Measurements from ENCODE around the gene LSP1.

Gene LSP1

DNA sequence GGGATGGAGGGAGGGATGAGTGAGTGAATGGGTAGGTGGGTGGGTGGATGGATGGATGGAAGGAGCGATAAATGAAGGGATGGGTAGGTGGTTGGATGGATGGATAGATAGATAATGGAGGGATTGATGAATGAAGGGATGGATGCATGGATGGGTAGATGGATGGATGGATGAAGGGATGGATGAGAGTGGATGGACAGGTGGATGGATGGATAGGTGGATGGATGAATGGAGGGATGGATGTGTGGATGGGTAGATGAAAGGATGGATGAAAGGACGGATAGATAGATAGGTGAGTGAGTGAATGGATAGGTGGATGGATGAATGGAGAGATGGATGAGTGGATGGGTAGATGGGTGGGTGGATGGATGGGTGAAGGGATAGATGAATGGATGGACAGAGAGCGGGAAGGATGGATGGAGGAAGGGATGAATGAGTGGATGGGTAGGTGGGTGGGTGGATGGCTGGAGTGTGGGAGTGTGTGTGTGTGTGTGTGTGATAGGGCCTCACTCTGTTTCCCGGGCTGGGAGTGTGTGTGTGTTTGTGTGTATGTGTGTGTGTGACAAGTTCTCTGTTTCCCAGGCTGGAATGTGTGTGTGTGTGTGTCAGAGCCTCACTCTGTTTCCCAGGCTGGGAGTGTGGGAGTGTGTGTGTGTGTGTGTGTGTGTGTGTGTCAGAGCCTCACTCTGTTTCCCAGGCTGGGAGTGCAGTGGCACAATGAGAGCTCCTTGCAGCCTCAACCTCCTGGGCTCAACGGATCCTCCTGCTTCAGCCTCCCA, 40.9 kb downstream of the LSP1 start:
- DNase-seq, result no peak

DNA sequence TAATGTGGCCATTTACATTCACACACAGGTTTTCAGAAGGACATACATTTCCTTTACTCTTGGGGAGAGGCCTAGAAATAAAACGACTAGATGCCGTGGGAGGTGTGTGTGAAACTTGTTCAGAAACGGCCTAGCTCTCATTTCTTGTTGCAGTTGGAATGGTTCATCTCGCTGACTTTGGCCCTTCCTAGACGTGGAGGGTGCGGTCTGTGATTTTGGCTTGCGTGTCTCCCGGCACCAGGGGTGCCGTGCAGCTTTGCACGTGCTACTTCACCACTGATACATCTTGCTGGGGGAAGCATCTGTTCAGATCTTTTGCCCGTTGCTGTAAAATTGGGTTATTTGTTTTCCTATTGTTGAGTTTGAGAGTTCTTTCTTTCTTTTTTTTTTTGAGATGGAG, 41.9 kb downstream of the LSP1 start:
- no peak for DNase-seq

GRCh38 chr11:1896468-1896867, 43.6 kb downstream of the LSP1 start:
- no peak for DNase-seq

DNA sequence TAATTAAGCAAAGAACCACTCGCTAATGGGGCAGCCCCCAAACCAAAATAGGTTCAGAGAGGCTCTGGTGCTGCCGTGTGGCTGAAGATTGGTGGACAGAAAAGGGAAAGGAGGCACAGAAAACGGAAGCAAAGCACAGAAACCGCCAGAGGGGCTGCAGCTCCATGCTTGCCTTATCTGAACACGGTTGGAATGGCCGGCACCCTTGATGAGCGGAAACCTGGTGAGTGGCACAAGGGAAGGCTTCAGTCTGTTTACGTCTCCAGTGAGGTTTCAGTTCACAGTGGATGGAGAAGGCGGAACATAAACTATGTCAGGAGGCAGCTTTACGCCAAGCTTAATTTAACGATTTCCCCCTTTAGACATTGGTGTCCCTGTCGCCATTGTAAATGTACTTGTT, 44.0 kb downstream of the LSP1 start:
- no peak for DNase-seq

DNA sequence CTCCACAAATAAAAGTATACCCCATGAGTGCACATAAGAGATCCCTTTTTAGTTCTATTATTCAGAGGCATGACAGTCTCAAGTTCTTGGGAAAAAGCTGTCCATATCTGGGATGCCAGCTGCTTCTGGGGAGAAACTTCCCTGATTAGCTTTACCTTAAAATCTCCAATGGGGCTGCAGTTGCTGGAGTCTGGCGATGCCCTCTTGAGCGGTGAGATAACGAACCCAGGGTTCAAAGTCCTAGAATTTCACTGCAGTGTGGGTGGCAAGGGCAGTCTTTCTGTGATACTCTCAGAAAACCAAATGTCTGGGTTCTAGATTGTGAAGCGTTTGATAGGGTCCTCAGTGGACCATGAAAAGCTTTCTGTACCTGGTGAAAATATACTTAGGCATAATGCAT, 46.2 kb downstream of the LSP1 start:
- DNase-seq, result no peak

DNA sequence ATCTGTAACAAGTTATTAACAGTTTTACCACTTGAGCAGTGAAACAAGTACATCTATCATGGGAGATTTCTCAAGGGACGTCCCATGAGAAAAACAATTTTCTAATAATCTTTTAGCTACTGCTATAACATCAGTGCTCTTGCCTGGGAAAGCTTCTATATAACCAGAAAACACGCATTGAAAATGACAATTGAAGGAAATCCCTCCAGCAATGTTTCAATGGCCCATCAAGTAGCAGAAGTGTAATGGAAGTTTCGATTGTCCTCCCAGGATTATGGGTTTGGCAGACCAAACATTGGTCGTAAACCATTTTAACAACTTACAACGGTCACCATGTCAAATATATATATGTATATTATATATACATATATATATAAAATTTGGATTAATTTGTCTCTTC, 46.8 kb downstream of the LSP1 start:
- no peak for DNase-seq

DNA sequence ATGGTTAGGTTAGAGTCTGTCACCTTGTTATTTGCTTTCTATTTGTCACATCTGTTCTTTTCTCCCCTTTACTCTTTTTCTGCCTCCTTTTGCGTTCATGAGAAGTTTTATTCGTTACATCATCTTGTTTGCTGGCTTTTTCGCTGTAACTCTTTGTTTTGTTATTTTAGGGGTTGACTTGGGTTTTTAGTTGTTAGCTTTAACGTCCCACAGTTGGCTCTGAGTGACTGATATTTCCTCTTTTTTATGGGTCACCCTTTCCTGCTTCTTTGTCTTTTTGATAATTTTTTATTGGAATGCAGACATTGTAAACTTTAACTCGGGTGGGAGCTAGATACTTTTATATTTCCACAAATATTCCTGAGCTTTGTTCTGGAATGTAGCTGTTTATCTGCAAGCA, 53.3 kb downstream of the LSP1 start:
- DNase-seq, result no peak

DNA sequence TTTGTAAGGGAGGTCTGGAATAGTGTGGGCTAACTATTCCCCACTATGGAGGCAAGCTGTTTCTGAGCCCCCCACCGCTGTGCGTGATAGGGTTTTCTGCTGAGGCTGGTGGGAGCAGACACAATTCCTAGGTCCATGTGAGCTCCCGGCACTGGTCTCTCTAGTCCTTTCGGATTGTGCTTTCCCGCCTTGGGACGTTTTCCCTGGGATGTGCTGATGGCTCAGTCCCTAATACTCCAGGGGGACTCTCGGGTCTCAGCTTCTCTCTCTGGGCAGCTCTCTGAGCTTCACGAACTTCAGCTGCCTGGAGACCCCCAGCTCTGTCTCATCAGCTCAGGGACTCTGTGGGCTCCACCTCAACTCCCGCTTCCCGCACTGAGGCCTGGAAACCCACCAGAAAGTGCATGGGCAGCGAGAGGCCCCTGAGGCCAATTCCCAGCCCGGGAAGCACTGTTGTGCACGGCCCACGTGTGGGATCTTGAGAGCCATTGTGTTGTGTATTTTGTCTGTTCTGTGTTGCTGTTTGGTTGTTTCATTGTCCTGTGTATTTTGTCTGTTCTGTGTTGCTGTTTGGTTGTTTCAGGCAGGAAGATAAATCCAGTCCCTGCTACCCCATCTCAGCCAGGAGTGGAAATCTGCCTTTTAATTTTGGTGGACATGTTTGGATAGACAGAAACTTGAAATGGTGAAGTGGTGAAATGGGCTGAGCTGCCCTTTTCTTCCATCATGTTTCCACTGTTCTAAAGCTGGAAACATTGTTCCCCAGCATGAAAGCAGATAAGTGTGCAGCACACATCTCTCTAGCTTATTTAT, 53.9 kb downstream of the LSP1 start:
- no peak for DNase-seq

DNA sequence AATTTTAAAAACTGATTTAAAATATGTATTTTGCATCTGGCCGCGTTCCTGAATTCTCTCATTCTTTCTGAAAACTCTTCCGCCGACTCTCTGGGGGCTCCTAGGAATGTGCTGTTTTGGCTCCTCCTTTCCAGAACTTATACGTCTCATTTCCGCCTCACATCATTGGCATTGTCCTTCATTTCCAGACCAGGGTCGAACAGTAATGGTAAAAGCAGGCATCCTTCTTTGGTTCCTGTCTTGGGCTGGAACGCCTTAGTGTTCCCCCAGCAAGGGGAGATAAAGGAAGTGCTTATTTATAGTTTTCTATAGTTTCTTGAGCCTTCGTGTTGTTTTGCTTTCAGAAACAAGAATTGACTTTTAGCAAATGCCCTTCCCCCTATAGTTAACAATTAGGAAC, 55.7 kb downstream of the LSP1 start:
- no peak for DNase-seq

- no peak for DNase-seq
Measured at GRCh38 chr11:1909524-1909923, 56.6 kb downstream of the LSP1 start.

DNA sequence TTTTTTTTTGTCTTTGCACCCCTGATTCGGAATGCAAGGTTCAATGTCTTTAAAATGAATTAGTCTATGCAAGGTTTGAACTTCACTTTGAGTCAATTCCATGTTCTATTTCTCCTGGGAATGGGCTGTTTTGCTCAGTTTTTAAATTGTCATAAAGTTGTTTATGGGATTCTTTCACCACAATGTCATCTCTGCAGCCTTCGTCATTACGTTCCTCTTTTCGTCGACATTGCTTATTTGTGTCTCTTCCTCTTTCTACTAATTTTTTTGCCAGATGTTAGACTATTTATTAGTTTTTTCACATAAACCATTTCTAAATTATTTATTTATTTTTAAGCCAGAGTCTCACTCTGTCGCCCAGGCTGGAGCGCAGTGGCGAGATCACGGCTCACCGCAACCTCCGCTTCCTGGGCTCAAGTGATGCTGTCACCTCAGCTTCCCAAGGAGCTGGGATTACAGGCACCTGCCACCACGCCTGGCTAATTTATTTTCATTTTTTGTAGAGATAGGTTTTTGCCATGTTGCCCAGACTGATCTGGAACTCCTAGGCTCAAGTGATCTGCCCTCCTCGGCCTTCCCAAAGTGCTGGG, 59.5 kb downstream of the LSP1 start:
- no peak for DNase-seq

GRCh38 chr11:1913271-1914060, 60.6 kb downstream of the LSP1 start:
- DNase-seq, result no peak

GRCh38 chr11:1915795-1916131, 62.9 kb downstream of the LSP1 start:
- DNase-seq, result no peak

GRCh38 chr11:1916132-1916985, 63.5 kb downstream of the LSP1 start:
- no peak for DNase-seq

DNA sequence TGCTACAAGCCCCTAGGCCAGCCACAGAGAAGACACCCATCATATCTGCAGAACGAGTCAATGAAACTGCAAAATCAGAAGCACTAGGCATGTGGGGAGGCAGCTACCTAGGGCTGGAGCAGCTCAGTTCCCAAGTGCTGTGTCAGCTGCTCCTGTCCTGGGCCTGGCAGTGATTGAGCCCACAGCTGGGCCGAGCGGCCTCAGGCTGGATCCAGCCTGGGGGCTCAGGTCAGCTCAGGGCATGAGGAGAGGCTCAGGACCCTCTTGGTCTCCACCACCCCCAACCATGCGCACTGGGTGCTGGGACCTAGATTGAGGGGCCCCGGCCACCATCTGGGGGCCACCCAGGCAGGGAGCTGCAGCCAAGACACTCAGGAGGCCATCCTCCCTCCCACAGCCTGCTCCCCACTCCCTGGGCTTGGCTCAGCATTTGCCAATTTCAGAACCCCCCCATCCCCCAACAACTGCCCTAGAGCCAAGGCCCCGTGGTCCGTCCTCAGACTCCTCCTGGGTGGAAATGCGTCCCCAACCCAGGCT, 64.2 kb downstream of the LSP1 start:
- DNase-seq, result no peak

- DNase-seq, result no peak
Measured at GRCh38 chr11:1917523-1918435, 64.9 kb downstream of the LSP1 start.

GRCh38 chr11:1918436-1919315, 65.8 kb downstream of the LSP1 start:
- no peak for DNase-seq

- DNase-seq, result no peak
Measured at GRCh38 chr11:1919391-1920127, 66.7 kb downstream of the LSP1 start, which contains the start of gene TNNT3. TNNT3 (plus strand) TSS chr11:1919703; CDS start chr11:1922875, 3,172 bp downstream.

Measured in NCI-H1930 (cell line).